Measurements from ENCODE around the gene POLR2H. TPM values are rescaled to one million over a fixed set of nuclear protein-coding genes. Genes with fewer than 3 reads are reported as not detected.
A peak's percentile ranks its signal among the peaks of the same experiment; 100 is the strongest.

Gene POLR2H
- total RNA-seq, 1 donor from 2014 or later = 60.5 TPM

DNA sequence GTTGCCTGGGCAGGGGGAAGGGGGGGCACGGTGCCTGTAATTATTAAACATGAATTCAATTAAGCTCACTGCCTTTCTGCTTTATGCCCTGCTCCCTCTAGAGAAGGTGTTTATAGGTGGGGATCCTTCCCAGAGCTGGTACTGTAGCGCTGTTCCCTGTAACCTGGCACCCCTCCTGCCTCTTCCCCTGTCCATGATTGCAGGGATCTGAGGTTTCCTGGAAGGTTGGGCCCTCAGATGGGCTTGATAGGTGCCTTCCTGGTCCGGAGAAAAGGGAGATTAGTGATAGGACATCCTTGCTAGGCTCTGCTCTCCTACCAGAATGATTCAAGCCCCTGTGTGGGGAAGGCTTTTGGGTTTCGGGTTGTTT, 26.2 kb upstream of the POLR2H start:
- POLR2A ChIA-PET = interaction anchor here (0.9 kb wide), 1 partner anchor 36 kb away, joined by 3 read pairs; no protein-coding TSS in a partner anchor
- DNase-seq = no peak
- no peaks in the 10 kb centered on the region for H3K9me3 Mint-ChIP-seq
- no peak for ATAC-seq (ENCODE audit: low read depth)
- CTCF ChIA-PET = no interaction called here
- H3K27me3 Mint-ChIP-seq = peaks cover 5% of the 10 kb centered on the region
- H3K4me3 Mint-ChIP-seq = peak overlapping the region; percentile 84
- H3K4me1 Mint-ChIP-seq = peaks cover 33% of the 10 kb centered on the region
- peaks cover 48% of the 10 kb centered on the region for H3K36me3 Mint-ChIP-seq (ENCODE audit: low read depth)
- TF ChIP-seq CTCF (IDR thresholded peaks at IDR 0.05) = no peak
- peak overlapping the region; percentile 85 for H3K27ac Mint-ChIP-seq
- intact Hi-C loops (cut with micrococcal nuclease) = loop anchor here (1.0 kb wide), 3 partner anchors 20 to 36 kb away; partner anchors contain the start of gene PSMD2

DNA sequence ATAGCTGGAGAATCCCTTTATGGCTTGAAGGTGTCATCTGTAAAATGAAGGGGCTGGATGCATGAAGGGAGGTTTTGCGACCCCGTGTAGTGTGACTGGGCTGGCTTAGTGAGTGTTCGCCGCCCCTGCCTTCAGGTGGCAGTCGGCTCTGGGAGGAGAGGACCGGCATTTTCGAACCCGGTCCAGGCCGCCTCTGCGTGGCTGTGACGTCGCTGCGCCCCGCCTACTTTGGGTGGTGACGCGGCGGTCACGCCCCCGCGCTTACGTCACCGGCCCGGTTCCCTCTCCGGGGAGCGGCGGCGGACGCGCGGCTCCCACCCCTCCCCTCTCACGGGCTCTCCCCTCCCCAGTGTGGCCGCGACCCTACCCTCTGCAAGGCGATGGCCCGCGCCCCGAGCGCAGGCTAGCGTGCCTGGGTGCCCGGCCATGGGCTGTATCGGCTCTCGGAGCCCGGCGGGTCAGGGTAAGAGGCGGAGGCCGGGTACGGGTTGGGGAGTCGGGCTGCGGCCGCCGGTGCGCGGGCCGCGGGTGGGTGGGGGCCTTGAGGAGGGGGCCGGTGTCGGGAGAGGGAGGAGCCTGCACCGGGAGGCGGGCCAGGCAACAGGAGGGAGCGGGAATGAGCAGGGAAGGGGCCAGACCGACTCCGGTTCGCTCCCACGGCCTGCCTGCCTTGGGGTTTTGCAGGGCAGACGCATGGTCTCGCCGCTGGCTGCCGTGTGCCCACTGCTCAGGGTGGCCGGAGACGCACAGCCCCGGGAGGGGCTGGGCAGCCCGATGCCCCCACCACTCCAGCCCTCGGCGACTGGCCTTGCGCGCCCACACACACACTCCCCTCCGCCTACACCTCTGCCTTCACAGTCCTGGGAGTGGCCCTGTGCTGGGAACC, 25.6 kb upstream of the POLR2H start:
- ChIA-PET CTCF (no interaction called here), POLR2A (interaction anchor here (0.9 kb wide), 1 partner anchor 36 kb away, joined by 3 read pairs; no protein-coding TSS in a partner anchor)
- peak overlapping the region; percentile 85 for H3K27ac Mint-ChIP-seq
- H3K36me3 Mint-ChIP-seq (ENCODE audit: low read depth) = peaks cover 43% of the 10 kb centered on the region
- intact Hi-C loops (cut with micrococcal nuclease) = loop anchor here (1.0 kb wide), 3 partner anchors 21 to 37 kb away; partner anchors contain the start of gene PSMD2
- peak; percentile 92 for DNase-seq
- TF ChIP-seq CTCF (IDR thresholded peaks at IDR 0.05) = no peak
- ATAC-seq (ENCODE audit: low read depth) = peak; percentile 79
- peaks cover 33% of the 10 kb centered on the region for H3K4me1 Mint-ChIP-seq
- peaks cover 5% of the 10 kb centered on the region for H3K27me3 Mint-ChIP-seq
- H3K4me3 Mint-ChIP-seq = peak overlapping the region; percentile 84
- no peaks in the 10 kb centered on the region for H3K9me3 Mint-ChIP-seq

DNA sequence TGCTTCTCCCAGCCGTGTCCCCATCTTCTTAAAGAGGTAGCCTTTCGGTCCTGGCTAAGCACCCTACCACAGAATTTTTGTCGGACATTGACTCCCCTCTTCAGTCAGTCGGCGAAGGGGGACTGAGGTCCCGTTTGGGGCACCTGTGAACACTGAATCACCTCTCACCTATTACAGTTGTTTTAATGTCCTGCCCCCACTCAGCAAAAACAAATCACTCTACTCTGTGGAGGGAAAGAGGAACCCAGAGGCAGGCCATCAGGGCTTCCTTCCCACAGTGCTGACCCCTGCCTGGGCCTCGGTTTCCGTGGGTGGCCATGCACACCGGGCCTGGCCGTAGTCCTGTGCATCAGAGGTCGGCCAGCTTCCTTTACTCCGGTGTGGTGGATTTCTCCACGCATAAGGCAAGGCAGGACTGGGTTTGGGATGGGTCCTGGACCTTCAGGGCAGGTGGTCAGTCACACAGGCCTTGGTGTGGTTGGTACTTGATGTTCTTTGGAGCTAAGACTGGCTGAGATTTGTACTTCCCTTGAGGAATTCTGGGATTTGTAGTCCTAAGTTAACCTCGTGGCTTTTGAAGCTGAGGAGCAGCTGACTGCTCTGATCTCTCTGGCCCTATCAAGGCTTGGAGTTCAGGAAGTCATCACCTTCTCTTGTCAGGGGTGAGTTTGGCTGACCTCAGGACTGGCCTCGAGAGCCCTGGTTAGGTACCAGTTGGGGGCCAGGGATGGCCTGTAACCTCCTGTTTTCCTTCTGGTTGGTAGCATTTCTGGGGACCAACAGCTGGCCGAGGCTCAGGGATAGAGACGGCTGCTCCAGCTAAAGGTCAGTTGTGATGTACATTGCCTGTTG, 24.7 kb upstream of the POLR2H start:
- Mint-ChIP-seq H3K4me1 (peaks cover 33% of the 10 kb centered on the region), H3K9me3 (no peaks in the 10 kb centered on the region), H3K27ac (peak overlapping the region; percentile 73), H3K27me3 (peaks cover 5% of the 10 kb centered on the region), H3K4me3 (peak overlapping the region; percentile 84), H3K36me3 (ENCODE audit: low read depth) (peaks cover 34% of the 10 kb centered on the region)
- no peak for TF ChIP-seq CTCF (IDR thresholded peaks at IDR 0.05)
- ChIA-PET CTCF (interaction anchor here (1.5 kb wide), 1 partner anchor 16 kb away, joined by 3 read pairs; no protein-coding TSS in a partner anchor), POLR2A (interaction anchor here (0.9 to 1.5 kb wide), 2 partner anchors 37 to 39 kb away, joined by 3 read pairs; partner anchors contain the start of gene PSMD2)
- ATAC-seq (ENCODE audit: low read depth) = peak; percentile 7
- intact Hi-C loops (cut with micrococcal nuclease) = no loop called here
- DNase-seq = no peak

GRCh38 chr3:184337399-184337714, 24.2 kb upstream of the POLR2H start, which contains the start of gene FAM131A:
Gene FAM131A (plus strand): TSS chr3:184337600. CDS start chr3:184337631, 31 bp downstream.
- Mint-ChIP-seq H3K36me3 (ENCODE audit: low read depth) (peaks cover 29% of the 10 kb centered on the region), H3K4me3 (peak within 1 kb of the TSS; percentile 84), H3K4me1 (peaks cover 33% of the 10 kb centered on the region), H3K27ac (peak within 1 kb of the TSS; percentile 73), H3K9me3 (no peaks in the 10 kb centered on the region), H3K27me3 (peaks cover 5% of the 10 kb centered on the region)
- ChIA-PET CTCF (interaction anchor here (1.5 kb wide), 1 partner anchor 16 kb away, joined by 3 read pairs; no protein-coding TSS in a partner anchor), POLR2A (interaction anchor here (0.8 to 1.5 kb wide), 3 partner anchors 24 to 40 kb away, joined by 3 read pairs; partner anchors contain the start of gene PSMD2)
- intact Hi-C loops (cut with micrococcal nuclease) = no loop called here
- no peak for DNase-seq
- no peak for ATAC-seq (ENCODE audit: low read depth)
- no peak for TF ChIP-seq CTCF (IDR thresholded peaks at IDR 0.05)
